Measurements from ENCODE around the gene ZDHHC18.

GRCh38 chr1:26827106-26827604 lies 667 bp downstream of the ZDHHC18 start:
- TF ChIP-seq CTCF (IDR thresholded peaks at IDR 0.05; ENCODE audit: low read depth, low read length): no peak
- TF ChIP-seq EZH2phosphoT487 (IDR thresholded peaks at IDR 0.05; ENCODE audit: low read depth): no peak

Measured in OCI-LY3 (cell line).